NCI-H2196 (cell line): ENCODE data around the gene ARHGAP10.

Experiments
- DNase-seq: peaks from one replicate; lab custom pipeline; 2025; ENCODE audit not compliant: unreplicated experiment; lab: John Stamatoyannopoulos, UW

ARHGAP10 gene

DNA sequence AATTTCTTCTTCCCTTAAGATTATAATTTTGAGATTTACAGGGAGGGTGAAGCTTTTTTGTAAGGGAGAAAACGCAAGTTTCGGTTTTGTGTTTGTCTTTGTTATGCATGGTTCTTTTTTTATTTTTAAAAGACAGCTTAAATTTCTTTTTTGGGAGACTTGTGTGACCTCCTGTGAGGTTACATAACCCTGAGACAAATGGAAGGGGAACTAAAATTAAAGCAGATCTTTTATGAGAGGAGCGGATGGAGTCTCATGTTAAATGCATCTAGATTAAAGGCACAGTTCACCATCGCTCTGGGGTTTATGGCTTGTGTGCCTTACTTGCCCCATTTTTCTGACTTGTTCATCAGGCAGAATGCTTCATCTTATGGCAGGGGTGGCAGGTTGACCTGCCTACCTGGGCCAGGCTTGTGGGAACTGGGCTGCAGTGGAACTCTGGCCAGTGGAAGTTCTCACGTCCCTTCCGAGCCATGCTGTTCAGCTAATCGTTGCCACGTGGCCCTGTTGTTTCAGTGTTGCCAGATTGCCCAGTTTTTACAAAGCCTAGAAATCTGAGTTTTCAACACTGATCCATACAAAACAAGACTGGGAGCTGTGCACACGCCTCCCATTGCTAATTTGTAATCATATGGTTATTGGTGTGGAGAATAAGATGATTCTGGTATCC is 291.8 kb downstream of the ARHGAP10 start:
- no peak for DNase-seq

DNA sequence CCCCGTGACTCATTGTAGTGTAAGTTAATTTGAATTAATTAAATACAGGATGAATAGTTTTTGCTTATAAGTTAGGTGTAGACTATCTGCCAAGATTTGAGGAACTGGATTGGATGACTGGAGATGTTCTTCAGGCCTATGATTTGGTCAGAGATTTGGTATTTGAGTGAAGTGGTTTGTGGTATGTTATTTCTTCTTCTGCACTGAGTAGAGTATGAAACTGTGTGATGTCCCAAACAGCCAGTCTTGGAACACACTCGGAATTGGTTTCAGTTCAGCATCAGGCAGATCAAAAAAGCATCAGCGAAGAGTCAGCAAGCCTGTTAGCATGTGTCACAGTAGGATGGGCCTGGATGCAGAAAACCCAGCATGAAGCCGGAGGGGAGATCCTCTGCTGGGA is 294.1 kb downstream of the ARHGAP10 start:
- DNase-seq = no peak

DNA sequence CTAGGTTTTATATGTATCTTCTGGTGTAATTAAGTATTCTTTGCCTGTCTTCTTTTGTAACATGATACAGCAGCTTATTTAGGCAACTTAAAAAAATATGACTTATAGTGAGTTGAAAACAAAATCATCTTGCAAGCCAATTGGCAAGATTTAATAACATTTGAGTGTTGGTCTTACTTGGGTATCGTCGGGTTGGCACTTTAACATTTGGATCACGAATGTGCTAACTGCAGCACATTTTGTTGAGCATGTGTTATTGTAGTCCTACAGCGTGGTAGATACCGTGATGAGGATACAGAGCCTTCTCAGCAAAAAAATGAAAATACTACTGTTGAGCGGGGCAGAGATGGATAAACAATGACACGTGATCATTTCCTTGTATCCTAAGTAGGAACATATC is 295.3 kb downstream of the ARHGAP10 start:
- DNase-seq = no peak

DNA sequence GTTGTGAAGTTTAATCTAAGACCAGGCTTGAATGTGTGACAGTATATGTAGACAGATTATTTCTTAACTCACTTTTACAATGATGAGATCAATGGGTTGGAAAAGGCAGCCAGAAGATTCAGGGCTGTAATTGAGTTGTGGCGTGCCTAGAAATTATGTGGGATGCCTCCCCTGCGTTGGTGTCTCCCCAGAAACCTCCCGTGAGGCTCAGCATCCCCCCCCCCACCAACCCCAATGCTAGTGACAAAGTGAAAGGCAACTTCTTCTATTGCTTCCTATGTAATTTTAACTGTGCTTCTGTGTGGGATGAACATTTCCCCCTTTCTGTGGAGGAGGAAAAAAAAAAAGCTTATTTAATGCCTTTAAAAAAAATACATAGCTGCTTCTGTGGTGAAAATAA is 297.9 kb downstream of the ARHGAP10 start:
- no peak for DNase-seq

DNA sequence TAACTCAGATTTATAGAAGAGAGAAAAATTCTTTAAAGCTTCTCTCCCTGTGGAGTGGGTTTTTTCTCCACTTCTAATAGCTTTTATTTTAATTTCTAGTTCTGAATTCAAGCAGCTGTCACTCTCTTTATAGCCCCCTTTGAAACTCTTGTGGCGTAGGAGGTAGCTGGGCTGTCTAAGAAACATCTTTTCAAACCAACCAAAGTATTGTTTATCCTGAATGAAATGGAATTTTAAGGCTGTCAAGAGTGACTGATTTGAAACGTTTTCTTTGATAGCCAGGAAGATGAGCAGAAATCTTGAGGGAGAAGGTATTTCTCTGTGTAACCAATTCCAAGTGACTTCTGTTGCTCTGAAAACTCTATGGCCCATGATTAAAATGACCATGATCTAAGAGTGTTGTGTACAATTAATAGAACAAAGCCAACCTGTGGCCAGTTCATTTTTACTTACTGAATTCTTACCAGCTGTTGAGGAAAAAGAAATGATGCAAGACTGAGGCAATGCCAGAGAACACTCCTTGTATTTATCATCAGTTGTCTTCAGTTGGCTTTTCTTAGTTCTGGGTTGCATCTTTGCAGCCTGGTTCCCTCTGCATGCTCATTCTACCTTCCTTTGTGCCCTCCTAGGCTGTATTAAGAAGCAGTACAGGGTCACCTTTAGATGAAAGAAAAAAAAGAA is 298.4 kb downstream of the ARHGAP10 start:
- DNase-seq = no peak

DNA sequence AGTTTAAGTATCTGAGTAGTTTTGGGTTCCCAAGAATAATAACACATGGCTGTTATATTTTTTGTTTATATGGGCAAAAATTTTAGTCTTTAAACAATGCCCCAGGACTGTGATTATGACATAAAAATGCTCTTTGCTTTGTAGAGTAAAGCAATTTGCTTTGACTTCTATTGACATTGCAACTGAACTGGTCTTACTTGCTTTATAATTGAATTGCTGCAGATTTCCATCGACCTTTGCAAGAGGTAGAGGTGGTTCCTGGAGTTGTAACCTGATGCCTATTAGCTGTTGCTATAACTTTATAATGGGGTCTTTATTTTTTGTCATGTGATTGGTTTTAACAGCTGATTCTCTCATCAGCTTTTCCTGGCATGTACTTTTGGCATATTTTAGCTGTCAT is 302.9 kb downstream of the ARHGAP10 start:
- no peak for DNase-seq

DNA sequence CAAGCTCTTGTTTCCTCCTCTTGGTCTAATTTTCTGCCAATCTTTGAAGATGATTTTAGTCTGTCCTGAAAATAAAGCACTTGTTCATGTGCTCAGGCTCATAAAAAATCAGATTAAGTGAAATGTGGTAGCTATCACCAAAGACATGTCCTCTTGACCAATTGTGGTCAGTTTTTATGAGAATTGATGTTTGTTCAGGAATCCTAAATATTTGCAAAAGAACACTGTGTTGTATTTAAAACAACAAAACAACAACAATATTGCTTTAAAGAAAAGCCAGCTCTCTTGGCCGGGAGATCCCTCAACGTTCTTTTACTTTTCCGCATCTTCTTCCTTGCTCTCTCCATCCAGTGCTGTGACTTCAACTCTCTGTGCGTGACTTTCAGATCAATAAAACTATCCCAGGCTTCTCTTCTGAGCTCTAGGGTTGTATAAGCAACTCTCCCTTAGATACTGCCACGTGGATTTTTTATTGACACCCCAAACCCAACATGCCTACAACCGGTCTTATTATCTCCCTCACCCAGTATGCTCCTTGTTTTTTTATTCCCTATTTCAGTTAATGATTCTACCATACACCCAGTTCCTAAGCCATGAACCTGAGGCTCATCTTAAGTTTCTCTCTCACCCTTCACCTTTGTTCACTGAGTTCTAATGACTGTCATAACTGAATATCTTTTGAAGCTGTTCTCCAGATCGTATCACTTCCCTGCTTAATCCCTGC is 309.9 kb downstream of the ARHGAP10 start:
- DNase-seq = no peak

DNA sequence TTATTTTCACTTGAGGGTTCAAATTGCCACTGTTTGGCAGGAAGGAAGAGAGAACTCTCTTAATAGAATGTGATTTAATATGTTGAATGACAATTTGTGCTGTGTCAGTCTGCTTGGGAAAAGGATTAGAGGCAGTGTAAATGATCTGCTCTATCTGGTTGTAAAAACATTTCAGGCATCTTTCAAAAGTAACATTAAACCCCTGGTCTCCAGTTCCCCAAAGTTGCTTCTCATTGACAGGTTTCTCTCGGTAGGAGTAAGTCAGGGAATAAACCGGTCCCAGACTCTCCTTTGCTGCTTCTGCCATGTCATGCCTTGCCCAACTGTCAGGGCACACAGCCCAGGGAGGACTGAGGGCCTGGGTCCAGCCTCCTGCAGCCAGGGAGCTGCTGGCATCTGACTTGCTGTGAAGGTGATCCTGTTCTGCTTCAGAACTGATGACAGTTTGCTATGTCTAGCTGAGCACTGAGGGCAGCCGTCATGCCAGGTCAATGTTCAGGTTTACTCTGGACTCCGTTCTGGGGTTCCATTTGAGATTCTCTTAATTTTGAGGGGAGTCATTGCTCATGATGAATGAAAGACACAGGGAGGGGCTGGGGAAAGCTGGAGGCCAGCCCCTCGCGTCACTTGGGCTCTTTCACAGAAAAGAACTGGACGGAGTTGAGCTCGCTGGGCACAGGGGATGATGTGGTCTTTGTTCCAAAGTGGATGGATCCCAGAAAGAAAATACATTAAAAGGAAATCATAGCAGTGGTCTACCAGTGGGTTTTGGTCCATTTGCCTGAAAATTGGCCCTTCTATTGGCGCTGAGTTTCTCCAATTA is 312.4 kb downstream of the ARHGAP10 start:
- no peak for DNase-seq

DNA sequence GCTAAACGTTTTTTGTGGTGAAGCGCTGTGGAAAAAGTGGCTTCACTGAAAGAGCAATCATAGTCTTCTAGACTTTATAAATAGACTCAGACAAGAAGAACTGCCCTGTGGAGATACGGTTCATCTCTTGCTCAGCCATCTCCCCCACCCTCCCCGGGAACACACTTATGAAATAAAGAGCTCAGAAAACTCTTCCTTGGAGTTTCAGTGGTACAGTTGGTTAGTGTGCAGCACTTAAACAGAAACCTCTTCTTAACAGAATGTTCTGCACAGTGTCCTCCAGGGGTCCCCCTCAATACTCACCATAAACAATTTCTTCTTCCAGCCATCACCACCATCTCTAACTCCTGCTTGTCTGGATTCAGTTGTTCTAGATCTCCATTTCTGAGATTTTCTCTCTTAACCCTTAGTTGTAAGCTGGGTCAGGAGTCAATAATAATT is 313.0 kb downstream of the ARHGAP10 start:
- DNase-seq = no peak

DNA sequence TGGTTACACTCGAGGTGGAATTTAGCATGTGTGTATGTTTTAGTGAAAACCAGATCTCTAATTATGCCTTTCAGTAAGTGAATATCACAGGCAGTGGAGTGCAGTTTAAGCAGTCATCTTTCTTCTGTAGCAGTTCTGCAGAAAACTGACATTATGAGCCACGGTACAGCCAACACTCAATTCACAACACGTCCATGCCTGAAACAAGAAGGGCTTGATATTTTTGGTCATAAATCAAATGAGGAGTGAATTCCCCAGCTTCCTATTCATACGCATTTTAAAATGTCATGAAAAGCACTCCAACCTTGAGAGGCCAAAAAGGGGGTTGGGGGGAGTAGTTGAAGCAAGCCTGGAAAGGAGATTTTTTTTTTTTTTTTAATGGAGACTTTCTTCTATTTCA is 316.7 kb downstream of the ARHGAP10 start:
- no peak for DNase-seq

DNA sequence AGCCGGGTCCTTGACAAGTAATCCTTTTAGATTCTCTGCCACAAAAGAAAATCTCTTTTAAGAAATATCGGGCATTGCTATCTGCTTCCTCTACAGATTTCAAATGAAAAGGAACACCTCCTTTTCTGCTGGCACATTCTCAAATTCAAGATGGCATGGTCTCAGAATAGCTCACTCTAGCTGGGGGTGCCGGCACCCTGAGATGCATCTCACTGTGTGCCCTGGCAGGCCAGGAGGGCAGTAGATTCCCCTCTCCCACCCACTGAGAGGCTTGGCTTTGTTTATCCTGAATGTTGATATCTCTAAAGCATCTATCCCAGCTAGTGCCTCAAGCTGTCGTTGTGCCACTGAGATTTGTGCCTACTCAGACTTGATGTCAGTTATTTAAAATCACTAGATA is 319.5 kb downstream of the ARHGAP10 start:
- DNase-seq = no peak

DNA sequence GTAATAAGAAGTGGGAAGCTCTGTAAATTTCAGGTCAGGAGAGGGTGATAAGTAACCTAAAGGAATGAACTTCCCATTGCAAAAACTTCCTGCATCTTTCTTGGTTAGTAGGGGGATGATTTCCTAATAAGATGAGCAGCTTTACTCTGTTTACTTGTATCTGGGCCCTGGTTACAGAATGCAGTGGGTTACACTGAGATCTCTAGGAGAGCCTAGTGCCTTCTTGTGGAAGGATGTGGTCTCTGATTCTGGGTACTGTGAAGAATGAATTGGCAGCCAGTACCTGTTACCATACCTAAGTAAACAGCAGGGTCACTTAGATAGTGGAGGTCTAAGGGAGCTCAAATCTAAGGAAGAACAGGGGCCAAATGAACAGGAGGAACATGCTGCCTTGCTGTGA is 320.6 kb downstream of the ARHGAP10 start:
- DNase-seq = no peak

DNA sequence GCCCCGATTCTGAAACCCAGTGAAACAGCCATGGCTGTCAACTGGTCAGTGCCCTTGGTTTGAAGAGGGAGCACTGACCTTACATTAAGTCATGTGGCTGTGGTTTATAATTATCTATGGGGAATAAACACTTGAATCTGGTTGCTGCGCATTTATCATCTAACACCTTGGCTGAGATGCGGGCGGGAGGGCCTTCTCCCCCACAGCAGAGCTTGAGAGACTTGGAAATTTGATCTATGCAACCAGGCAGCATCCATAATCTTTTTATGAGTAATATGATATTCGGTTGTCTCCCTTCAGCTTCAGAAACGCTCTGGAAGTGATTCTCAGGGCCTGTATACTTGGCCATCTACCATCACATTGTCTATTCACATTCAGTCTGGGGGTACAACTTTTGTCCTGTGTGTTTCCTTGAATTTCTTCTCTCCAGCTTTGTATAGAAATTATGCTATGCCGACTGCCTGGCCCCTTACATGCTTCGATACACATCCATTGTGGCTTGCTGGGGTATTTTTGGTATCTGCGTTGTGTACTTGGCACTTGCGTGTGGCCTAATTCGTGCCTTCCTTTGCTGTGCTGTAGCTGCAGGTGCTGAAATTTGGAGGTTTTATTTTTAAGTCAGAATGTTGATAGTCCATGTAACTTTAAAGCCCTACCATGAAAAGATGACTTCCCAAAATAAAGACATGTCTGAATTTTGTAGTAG is 321.6 kb downstream of the ARHGAP10 start:
- no peak for DNase-seq

DNA sequence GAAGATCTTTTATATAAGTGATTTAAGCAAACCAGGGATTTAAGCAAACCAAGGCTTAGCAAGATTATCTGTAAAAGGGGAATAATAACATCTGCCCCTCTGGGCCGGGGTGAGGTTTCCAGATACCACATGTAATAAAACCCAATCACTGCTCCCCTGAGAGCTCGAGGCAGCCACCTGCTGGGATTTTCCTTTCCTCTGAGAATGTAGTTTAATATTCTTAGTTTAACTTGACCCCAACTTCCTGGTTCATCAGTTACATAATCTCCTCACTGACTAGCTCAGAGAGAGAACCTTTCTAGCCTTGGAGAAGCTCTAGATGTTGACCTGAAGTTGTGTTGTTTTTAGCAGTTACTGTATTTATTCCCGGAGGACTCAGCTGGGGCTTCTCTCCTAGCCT is 322.4 kb downstream of the ARHGAP10 start:
- DNase-seq = no peak

DNA sequence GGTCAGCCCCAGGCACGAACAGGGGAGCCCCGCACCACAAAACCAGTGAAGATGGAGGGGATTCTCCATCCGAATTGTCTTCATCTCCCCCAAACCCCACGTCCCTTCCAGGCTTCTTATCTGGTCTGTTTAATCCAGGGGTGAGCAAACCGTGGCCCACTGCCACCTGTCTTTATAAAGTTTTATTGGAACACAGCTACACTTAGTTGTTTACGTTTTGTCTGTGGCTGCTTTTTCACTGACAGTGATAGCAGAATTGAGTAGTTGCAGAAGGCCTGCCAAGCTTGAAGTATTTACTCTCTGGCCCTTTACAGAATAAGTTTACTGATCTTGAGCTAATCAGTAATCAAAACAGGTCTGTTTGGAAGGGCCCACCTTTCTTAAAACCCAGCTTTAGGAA is 324.0 kb downstream of the ARHGAP10 start:
- DNase-seq = no peak

DNA sequence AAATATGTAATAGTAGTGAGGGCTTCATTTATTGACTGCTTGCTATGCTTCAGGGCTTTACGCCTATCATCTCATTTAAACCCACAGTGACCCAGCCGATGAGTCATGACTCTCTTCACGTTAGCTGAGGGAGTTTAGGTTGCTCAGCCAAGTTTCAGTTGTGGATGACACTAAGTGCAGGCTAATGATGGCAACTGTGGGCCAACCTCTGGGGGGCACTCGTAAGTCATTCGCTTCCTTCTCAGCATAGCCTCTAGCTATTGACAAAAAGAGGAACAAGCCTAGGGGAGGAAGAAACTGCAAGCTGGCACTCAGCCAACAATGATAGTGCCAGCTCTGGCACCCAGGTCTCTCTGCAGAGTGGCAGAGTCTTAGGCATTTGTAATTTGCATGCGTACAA is 325.0 kb downstream of the ARHGAP10 start:
- DNase-seq = no peak

DNA sequence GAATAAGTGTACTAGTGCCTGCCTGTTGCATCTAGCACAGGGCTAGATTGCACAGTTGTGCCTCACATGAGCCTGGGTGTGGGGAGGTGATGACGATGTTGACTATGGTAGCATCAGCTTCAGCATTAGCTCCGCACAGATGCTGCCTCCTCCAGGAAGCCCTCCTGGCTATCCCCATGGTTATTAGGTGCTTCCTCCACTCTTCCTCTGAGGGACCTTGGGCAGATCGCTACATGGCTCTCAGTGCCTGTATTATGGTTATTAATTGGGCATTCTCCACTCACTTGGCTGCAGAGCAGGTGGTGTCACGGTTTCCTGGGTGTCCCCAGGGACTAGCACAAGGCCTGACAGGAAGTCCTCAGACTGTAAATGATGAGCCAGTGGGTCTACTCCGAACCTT is 325.6 kb downstream of the ARHGAP10 start:
- DNase-seq = no peak

DNA sequence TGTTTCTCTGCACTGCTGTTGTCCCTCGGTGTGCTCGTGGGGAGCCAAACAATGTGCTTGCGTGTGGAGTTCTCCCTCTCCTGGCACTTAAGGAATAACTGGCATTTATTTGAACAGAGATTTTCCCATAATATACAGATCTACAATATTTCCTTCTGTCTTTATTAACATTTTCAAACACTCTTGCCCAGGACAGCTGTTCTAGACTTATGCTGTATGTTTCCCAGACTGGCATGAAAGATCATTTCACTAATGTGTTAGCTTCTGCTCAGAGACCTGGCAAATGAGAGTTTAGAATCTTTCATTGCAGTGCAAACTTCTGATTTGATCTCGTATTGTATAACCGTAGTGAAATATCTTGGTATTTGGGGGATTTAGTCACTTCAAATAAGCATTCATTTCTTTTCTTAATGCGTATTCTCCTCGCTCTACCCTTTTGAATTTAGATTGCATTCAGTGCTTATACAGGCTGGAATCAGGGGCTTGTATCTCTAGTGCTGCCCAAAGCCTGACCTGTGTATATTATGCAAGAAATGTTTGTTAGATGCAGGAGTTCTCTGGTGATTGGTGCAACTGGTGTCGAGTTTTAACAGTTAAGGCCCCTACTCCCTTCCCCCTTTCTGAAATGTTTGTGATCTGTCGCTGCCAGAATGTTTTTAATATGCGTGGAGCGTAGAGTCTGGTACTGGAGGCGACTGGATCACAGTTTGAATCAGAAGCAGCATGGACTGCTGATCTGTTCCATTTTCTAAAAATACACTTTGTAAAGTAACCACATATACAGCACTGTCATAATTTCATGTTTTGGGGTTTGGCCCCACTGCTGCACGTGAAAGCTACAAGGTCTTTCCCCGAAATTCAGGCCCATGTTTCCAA is 326.3 kb downstream of the ARHGAP10 start:
- DNase-seq = no peak

DNA sequence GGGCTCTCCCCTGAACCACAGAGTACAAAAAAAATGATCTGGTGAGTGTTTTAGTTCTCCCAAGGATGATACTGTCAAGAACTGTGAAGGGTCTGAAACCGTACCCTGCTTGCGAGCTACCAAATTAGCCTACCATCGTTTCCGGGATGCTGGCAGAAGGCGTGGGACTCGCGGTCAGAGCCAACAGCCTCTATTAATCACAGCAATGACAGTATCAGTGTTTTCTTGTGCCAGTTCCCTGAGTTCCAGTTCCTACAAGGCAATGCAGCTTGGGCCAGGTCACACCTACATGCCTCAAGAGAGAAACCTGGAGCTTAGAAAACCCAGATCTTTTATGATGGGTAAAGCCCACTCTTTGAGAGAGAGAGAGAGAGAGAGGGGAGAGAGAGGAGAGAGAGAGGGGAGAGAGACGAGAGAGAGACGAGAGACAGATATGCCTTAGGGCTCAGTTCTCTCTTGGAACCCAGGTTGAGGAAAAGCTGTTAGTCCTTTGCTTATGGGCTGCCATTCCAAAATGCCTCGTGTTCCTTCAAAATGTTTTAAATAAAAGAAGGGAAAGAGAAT is 327.8 kb downstream of the ARHGAP10 start:
- no peak for DNase-seq
